Cardiac fibroblast (primary cell): Measurements from ENCODE around the gene TMEM62.
A peak's percentile ranks its signal among the peaks of the same experiment; 100 is the strongest.
"Not testable (repeated sequence)": the region's sequence is repeated elsewhere in the genome, so short reads cannot be mapped to it uniquely, and the experiment has no call there.

Experiments used
- DNase-seq, 2 donors: peaks; one replicate each; pipeline versions ENCODE4 v3.0.0 to v3.0.0-alpha.2; 2010; ENCODE audit warnings: low read depth in 2 of 2
- H3K4me3 ChIP-seq, 2 donors: replicated peaks in 1 of 2; 1 replicate in 1 of 2; 2 replicates in 1 of 2; pipeline ENCODE4 v1.5.1; 2011; ENCODE audit warnings: low read depth in 2 of 2, low read length in 2 of 2, mild to moderate bottlenecking in 2 of 2, moderate library complexity in 1 of 2
- TF ChIP-seq, protein P1 (sequence below): IDR thresholded peaks from one replicate; pipeline ENCODE4 v1.5.1; 2011; ENCODE audit warnings: low read depth, mild to moderate bottlenecking, low read length, inconsistent platforms

Gene TMEM62

DNA sequence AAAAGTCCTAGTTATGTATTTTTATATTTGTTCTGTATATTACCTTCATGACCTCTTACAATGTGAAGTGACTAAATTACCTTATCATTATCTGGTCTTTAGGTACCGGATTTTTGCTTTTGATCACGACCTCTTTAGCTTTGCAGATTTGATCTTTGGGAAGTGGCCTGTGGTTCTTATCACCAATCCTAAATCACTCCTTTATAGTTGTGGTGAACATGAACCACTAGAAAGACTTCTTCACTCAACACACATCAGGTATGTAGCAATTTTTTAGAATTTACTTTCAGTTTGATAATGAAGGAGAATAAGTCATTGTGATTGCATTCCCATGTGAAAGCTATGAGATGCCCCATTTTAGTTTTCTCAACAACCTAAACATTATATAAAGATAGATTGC is 18.3 kb downstream of the TMEM62 start:
- TF ChIP-seq, protein P1, sequence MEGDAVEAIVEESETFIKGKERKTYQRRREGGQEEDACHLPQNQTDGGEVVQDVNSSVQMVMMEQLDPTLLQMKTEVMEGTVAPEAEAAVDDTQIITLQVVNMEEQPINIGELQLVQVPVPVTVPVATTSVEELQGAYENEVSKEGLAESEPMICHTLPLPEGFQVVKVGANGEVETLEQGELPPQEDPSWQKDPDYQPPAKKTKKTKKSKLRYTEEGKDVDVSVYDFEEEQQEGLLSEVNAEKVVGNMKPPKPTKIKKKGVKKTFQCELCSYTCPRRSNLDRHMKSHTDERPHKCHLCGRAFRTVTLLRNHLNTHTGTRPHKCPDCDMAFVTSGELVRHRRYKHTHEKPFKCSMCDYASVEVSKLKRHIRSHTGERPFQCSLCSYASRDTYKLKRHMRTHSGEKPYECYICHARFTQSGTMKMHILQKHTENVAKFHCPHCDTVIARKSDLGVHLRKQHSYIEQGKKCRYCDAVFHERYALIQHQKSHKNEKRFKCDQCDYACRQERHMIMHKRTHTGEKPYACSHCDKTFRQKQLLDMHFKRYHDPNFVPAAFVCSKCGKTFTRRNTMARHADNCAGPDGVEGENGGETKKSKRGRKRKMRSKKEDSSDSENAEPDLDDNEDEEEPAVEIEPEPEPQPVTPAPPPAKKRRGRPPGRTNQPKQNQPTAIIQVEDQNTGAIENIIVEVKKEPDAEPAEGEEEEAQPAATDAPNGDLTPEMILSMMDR = no peak
- DNase-seq = no peak
- no peak overlapping the region for H3K4me3 ChIP-seq

DNA sequence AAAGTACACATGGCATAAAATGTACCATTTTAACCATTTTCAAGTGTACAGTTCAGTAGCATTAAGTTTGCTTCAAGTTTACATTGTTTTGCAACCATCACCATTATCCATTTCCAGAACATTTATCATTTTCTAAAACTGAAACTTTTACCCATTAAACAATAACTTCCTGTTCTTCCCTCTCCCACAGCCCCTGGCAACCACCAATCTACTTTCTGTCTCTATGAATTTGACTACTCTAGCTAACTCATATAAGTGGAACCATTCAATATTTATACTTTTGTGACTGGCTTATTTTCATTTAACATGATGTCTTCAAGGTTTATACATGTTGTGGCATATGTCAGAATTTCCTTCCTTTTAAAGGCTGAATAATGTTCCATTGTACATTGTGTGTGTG is 19.9 kb downstream of the TMEM62 start:
- TF ChIP-seq, protein P1 = no peak
- H3K4me3 ChIP-seq = no peak overlapping the region
- peak in 1 of 2 donors; percentile 13 for DNase-seq

DNA sequence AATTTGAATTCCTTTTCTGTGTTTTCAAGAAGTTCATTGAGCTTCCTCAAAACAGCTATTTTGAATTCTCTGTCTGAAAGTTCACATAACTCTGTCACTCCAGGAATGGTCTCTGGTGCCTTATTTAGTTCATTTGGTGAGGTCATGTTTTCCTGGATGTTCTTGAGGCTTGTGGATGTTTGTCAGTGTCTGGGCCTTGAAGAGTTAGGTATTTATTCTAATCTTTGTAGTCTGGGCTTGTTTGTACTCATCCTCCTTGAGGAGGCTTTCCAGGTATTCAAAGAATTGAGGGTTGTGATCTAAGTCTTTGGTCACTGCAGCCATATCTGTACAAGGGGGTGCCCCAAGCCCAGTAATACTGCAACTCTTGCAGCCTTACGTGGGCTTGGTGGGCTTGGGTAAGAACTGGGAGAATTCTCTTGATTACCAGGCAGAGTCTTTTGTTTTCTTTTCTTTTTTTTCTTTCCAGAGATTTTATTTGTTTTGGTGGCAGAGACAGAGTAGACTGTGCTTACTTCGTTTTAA is 32.5 kb downstream of the TMEM62 start:
- DNase-seq = no peak
- TF ChIP-seq, protein P1 = no peak
- H3K4me3 ChIP-seq = no peak overlapping the region

DNA sequence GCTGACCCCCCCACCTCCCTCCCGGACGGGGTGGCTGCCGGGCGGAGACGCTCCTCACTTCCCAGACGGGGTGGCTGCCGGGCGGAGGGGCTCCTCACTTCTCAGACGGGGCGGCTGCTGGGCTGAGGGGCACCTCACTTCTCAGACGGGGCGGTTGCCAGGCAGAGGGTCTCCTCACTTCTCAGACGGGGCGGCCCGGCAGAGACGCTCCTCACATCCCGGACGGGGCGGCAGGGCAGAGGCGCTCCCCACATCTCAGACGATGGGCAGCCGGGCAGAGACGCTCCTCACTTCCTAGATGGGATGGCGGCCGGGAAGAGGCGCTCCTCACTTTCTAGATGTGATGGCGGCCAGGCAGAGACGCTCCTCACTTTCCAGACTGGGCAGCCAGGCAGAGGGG is 33.9 kb downstream of the TMEM62 start:
- not testable (repeated sequence) for DNase-seq, H3K4me3 ChIP-seq

DNA sequence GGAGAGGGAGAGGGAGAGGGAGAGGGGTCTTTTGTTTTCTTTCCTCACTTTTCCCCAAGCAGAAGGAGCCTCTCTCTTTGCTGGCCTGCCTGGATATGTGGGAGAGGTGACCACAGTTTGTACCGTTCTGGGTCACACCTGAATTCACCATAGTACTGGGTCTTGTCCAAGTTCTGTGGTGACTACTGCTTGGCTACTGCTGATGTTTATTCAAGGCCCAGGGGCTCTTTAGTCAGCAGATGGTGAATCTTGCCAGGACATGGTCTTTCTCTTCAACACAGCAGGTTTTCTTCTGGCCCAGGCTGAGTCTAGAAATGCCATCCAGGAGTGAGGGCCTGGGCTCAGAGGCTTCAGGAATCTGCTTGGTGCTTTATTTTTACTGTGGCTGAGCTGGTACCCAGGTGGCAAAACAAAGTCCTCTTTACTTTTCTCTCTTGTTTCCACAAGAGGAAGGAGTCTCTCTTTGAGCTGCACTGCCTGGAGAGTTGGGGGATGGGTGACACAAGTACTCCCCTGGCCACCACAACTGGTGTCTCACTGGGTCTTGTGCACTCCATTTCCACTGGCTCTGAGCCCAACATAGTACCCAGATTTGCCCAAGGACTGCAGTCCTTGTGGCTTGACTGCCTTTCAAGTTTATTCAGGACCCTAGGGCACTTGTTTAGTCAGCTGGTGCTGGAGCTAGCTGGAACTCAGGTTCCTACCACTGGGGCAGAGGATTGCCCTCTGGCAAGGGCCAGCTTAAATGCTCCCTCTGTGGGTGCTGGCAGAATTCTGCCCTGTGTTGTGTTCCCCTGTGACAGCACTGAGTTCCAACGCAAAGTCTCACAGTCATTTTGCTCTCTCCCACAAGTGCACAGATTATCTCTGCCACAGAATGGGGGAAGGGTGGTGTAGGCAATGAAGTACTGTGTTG is 35.1 kb downstream of the TMEM62 start:
- peak; percentile 19 to 52 for DNase-seq
- TF ChIP-seq, protein P1 = no peak
- no peak overlapping the region for H3K4me3 ChIP-seq

DNA sequence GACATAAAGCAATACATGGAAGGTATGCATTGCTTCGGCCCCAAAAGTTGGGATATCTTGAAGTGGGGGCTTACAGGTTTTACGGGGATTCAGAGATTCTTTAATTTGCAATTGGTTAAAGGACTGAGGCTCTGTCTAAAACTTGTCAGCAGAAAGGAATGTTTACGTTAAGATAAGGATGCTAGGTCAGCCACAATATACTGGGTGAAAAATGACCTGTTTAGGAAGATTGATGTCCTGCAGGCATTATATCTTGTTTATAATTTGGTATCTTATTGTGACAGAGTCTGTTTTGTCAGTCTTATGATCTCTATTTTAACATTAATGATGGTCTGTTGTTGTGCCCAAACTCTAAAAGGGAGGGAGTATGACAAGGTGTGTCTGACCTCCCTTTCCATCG is 36.5 kb downstream of the TMEM62 start:
- no peak overlapping the region for H3K4me3 ChIP-seq
- TF ChIP-seq, protein P1 = no peak
- peak in 1 of 2 donors; percentile 30 for DNase-seq

DNA sequence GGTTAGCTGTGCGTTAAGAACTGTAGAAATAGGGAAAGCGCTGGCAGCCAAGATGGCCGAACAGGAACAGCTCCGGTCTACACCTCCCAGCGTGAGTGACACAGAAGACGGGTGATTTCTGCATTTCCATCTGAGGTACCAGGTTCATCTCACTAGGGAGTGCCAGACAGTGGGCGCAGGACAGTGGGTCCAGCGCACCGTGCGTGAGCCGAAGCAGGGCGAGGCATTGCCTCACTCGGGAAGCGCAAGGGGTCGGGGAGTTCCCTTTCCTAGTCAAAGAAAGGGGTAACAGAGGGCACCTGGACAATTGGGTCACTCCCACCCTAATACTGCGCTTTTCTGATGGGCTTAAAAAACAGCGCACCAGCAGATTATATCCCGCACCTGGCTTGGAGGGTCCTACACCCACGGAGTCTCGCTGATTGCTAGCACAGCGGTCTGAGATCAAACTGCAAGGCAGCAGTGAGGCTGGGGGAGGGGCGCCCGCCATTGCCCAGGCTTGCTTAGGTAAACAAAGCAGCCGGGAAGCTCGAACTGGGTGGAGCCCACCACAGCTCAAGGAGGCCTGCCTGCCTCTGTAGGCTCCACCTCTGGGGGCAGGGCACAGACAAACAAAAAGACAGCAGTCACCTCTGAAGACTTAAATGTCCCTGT is 42.4 kb downstream of the TMEM62 start:
- H3K4me3 ChIP-seq, DNase-seq: not testable (repeated sequence)

DNA sequence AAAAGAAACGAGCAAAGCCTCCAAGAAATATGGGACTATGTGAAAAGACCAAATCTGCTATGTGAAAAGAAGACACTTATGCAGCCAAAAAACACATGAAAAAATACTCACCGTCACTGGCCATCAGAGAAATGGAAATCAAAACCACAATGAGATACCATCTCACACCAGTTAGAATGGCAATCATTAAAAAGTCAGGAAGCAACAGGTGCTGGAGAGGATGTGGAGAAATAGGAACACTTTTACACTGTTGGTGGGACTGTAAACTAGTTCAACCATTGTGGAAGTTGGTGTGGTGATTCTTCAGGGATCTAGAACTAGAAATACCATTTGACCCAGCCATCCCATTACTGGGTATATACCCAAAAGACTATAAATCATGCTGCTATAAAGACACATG is 43.8 kb downstream of the TMEM62 start:
- H3K4me3 ChIP-seq, DNase-seq: not testable (repeated sequence)
